Tongue (tissue), 3 donors: Measurements from ENCODE around the gene IGSF6. TPM values are rescaled to one million over a fixed set of nuclear protein-coding genes. Genes with fewer than 3 reads are reported as not detected.

Experiments used
- DNase-seq: peaks from one replicate; pipeline ENCODE4 v3.0.0-alpha.2; 2015
- small RNA-seq: library from RNA; depleted of rRNA; stranded (forward); fragments of <200 nt; gene quantifications from one replicate; pipeline ENCODE3, GENCODE V24; 2014; ENCODE audit warnings: low replicate concordance
- total RNA-seq: library from RNA; depleted of rRNA; stranded (reverse); fragments of >200 nt; gene quantifications from one replicate; pipeline ENCODE4 v1.2.3, GENCODE V29; 2014

The IGSF6 gene
- total RNA-seq, 1 donor from 2014 or later = 1.3 TPM

- DNase-seq = peak; percentile 98
Measured at GRCh38 chr16:21599122-21600030, 53.0 kb downstream of the IGSF6 start, which contains the start of gene METTL9. Gene METTL9, plus strand, starts transcription at chr16:21599577. Its CDS starts 157 bp downstream, at chr16:21599734.

GRCh38 chr16:21598701-21599121, 53.7 kb downstream of the IGSF6 start:
- DNase-seq = no peak

DNA sequence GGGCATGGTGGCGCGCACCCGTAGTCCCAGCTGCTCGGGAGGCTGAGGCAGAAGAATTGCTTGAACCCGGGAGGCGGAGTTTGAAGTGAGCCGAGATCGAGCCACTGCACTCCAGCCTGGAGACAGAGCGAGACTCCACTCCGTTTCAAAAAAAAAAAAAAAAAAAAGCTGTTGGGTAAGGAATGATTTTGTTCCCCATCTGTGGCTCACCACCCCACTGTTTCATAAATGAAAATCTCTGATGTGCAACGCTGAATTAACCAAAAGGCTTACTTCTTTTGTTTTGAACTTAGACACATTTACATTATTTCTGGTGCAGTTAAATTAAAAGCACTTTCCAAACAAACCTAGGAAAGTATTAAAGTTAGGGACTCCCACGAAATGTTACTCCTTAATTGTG, 54.2 kb downstream of the IGSF6 start:
- no peak for DNase-seq

DNA sequence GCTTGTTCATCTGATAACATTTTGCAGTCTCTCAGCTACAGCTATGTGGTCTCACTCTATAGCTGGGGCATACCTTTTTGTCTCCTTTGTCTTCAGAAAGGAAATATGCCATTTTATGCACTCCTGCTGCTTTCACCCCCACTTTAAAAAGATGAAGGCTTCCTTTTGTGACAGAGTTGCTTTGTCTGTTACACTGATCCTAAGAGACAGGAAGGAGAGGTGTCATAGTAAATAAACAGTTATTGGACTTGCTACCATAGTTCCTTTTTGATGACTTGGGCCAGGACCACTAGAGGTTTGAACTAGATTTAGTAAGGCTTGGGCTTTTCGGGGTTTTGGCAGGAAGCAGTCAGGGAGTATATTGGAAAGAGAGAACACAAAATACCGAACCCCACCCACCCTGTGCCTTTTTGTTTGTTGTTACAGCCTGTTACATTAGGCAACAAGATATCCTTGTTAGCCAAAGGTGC, 54.8 kb downstream of the IGSF6 start:
- no peak for DNase-seq

GRCh38 chr16:21593530-21594289, 58.7 kb downstream of the IGSF6 start:
- no peak for DNase-seq

GRCh38 chr16:21592191-21592590, 60.2 kb downstream of the IGSF6 start:
- no peak for DNase-seq

- DNase-seq = no peak
Measured at GRCh38 chr16:21590796-21591195, 61.6 kb downstream of the IGSF6 start.

- no peak for DNase-seq
Measured at GRCh38 chr16:21590287-21590686, 62.1 kb downstream of the IGSF6 start.

GRCh38 chr16:21589551-21589950, 62.9 kb downstream of the IGSF6 start:
- DNase-seq = no peak

Small RNA genes within 50 kb of the gene (small RNA-seq; reads per million reads assigned to genes)
- gene RNU6-1005P = not detected
- gene RNU6-196P = not detected

Other genes with a start within 250 kb of the IGSF6 start
- gene METTL9, start 53.0 kb downstream of the IGSF6 start, total RNA-seq = 164 TPM
- 0.10 TPM for gene OTOA, start 11.4 kb upstream of the IGSF6 start, total RNA-seq
- 53.0 TPM for gene NPIPB4, start 205.1 kb upstream of the IGSF6 start, total RNA-seq